HG03280 (cell line): ENCODE results near the gene APOBEC3B.
"Not testable (repeated sequence)": the region's sequence is repeated elsewhere in the genome, so short reads cannot be mapped to it uniquely, and the experiment has no call there.

Experiments
- ATAC-seq: cut with Tn5 transposase; IDR thresholded peaks from one replicate; pipeline ENCODE4 v1.9.1; 2021; ENCODE audit warnings: mild to moderate bottlenecking, moderate library complexity; ENCODE audit not compliant: unreplicated experiment

APOBEC3B gene

DNA sequence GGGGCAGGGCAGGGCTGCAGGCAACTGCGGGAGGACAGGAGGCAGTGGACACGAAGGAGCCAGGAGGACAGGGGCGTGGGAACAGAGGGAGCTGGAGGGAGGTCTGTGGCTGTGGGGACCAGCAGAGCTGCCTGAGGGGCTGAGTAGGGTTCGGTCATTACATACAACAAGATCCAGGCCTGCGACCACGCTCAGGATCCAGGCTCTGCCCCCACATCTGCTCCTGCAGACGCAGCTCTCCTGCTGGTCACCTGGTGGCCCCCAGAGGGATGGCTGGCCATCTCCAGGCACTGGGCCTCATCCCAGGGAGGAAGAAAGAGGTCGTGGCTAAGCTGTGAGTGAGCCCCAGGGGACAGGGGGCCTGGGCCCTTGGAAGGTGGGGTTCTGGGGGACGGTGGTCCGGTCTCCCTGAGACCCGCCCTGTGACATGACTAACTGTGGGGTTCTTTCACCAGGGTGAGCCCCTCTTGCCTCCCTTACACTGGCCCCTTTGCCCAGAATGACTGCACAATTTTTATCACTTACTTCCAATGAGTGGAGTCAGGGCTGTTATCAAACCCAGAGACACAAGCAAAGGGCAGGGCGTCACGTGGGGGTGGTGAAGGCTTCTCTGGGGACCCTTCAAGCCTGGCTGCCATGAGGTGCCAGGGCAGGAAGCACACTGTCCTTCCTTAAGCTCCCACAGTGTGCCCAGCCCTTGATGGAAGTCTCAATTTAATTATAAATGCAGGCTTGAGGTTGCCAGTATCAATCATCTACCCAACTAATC lies 31.4 kb upstream of the APOBEC3B start:
- ATAC-seq: no peak

GRCh38 chr22:38951734-38952133 lies 30.4 kb upstream of the APOBEC3B start:
- no peak for ATAC-seq

DNA sequence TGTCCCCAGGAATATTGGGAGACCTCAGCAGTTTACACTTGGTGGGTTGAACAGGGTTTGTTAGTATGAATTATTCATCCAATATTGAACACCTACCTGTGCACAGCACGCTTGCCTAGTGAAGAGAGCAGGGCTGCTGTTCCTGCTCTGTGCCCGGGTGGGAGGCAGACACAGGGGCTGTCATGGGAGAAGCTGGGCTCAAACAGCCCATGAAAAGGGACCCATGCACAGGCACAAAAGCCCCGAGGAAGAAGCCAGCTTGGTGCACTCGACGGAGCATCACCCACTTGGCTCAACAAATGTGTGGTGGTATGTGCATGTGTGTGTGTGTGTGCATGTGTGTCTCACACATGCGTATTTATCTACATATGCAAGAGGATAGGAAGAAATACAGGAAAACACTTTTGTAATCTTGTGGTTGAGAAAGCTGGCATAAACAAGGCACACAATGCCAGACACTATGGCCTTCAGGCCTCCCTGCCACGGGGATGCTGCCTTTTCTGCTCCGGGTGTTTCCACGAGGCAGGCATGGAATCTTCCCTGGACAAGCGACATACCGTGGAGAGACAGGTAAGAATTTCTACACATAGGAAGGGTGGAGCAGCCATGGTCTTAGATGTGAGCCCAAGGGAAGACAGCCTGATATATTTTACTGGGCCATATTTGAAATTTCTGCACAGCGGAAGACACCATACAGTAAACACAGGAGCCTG lies 29.7 kb upstream of the APOBEC3B start:
- no peak for ATAC-seq

- no peak for ATAC-seq
Observed at GRCh38 chr22:38953091-38953490, 29.1 kb upstream of the APOBEC3B start.

DNA sequence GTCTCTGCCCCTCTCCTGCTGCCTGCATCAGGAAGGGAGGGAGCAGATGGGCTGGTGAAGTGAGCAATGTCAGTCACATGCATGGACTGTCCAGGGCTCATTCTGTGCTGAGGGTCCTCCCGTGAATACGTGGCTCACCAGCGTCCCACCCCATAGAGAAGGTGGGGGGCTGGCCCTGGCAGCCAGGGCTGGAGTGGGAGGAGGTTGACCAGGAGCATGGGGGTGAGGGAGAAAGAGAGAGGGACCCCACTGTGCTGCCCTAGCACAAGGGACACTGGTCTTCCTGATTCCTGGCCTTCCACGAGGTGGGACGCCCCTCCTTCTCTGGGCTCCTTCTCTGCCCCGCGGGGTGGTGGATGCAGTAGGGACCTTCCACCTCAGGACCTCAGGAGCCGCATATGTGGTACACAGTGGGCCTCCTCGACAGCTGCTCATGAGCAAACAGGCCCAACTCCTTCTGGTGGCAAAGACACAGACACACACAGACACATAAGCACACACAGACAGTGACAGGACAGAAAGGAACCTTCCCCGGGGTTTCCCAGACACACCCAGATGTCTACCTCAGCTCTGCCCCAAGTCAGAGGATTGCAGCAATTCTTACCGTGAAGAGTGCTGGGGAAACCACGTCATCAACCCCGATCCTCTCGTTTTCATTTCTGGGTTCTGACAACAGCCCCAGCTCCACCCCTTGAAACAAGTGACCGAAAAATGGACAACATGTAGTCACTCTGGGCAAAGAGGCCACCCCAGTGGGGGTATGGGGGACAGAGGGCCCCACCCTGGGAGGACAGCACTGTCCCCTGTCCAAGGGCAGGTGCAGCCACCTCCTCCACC lies 28.4 kb upstream of the APOBEC3B start:
- peak; percentile 74 for ATAC-seq

DNA sequence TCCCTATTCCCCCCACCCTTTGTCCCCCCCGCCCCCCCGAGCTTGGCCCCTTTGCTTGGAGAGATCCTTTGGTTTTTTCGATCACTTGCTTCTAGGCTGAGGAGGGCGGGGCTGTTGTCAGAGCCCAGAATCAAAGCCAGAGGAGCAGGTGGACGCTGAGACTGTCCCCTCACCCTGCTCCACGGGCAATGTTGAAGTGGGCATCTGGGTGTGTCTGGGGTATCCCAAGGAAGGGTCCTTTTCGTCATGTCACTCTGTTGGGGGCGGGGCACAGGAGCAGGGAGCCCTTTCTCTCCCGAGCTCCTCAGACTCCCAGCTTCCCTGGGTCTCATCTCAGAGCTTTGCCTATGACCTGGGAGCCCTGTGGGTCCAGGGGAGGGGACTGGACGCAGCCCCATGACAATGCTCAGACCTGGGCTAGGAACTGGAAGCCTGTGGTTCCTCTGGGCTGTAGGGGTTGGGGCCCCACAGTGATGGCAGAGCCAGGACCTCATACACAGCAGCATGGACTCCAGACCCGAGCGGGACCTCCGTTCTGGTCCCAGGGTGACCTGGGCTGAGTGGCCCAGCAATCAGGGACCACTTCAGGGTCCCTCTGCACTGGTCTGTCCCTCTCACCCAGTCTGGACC lies 27.6 kb upstream of the APOBEC3B start:
- ATAC-seq: no peak

DNA sequence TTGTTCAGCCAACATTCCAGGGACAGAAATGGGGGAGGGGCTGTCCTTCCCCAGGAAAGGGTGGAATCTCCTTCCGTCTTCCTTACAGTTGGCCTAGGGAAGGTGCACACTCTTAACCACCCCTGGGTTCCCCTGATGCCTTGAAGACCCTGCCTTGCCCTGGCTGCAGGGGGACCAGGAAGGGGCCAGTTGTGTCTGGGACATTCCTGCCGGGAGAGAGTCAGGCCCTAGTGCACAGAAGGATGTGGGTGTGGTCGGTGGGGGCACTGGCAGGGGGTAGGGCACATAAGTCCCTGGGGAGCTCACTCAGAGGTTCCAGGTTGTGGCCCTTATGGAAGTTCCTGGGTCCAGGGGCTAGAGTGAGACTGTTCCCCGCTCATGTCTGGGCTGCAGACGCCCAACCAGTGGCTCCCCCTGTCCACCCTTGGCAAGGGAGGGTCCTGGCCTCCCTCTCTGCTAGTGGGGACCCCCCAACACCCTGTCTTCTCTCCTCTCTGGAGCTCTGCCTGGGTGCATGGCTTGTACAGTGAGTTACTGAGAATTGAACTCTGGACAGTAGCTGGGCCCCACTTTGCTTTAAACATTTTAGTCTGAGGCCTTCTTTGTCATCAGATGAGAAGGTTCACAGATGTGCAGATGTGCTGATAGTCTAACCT lies 26.8 kb upstream of the APOBEC3B start:
- ATAC-seq: no peak

- no peak for ATAC-seq
Observed at GRCh38 chr22:38955926-38956325, 26.2 kb upstream of the APOBEC3B start.

DNA sequence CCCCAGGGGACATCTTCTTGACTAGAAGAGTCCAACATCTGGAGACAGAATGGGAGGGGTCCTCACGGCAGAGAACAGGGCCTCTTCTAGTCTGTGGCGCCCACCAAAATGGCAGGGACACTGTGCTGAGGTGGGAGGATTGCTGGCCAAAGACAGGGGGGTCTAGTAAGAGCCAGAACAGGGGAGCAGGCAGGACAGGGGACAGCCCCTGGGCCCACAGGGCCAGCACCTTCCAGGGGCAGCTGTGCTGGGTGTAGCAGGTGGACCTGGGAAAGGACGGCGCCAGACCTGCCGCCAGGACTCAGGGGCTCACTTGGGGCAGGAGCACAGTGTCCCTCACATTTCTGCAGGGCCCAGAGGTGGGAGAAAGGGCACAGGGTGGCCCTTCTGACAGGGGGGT lies 25.6 kb upstream of the APOBEC3B start:
- ATAC-seq: no peak

DNA sequence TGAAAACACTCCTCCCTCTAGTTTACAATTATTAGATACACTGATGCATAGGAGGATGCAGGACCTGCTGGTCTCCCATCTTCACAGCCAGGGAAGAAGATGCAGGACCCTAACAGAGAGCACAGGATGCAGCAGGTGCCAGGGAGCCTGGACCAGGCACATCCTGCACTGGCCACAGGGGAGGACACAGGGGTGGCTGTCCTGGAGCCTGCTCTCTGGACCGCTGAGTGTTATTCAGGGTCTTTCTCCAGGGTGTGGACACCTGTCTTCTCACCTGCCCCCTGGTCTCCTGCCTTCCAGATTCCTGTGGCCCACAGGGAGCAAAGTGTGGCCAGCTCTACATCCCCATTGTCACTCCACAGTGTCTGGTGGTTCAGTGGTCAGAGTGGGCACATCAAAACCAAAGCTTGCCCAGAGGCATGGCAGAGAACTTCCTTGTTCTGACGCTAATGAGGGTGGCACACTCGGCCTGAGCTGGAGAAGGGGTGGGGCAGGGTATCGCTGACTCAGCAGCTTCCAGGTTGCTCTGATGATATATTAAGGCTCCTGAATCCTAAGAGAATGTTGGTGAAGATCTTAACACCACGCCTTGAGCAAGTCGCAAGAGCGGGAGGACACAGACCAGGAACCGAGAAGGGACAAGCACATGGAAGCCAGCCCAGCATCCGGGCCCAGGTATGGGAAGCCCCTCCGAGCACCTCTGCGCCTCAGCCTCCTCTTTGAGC lies 24.9 kb upstream of the APOBEC3B start, which contains the start of gene APOBEC3A:
TSS of gene APOBEC3A (plus strand) at position 564 of the 725 bp plus-strand sequence. CDS start at position 647, 83 bp downstream.
- no peak for ATAC-seq

DNA sequence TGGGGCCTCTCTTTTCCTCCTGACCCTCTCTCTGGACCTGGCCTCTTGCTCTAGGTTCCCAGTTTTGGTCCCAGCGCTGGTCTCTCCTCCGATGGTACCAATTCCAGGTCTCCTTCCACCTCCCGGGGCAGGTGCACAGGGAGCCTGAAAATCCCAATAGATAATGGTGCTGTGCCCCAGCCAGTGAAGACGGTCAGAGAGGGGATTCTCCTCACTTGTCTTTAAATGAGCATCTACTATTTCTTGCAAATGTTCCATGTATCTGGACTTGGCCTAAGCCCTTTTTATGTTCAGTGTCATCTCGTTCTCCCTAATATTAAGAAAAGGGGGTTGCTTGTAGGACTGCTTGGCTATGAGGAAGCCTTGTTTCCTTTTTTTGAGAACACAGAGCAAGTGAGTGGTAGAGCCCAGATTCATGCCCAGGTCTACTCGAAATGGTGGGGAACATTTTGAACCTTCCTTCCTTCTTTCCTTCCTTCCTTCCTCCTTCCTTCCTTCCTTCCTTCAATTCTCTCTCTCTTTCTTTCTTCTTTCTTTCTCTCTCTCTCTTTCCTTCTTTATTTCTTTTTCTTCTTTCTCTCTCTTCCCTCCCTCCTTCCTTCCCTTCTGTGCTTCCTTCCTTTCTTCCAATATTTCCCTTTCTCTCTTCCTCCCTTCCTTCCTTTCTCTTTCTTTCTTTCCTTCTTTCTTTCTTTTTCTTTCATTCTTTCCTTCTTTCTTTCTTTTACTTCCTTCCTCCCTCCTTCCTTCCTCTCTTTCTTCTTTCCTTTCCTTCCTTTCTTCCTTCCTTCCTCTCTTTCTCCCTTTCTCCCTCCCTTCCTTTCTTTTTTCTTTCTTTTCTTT lies 24.1 kb upstream of the APOBEC3B start:
- ATAC-seq: no peak

GRCh38 chr22:38958651-38958943 lies 23.6 kb upstream of the APOBEC3B start:
- not testable (repeated sequence) for ATAC-seq

DNA sequence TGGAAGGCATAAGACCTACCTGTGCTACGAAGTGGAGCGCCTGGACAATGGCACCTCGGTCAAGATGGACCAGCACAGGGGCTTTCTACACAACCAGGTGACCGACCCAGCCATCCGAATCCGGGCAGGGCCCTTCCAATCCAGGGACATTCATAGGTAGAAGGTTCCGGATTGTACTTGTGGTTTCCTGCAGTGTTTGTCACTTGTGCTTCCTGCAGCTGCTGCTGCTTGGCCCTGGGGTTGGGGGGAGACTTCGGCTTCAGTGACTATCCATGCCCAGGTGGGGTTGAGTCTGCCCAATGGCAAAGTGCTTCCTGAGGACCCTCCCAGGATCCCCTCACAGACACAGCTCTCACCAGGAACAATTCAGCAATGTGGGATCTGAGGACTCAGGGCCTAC lies 22.6 kb upstream of the APOBEC3B start:
- ATAC-seq: no peak

DNA sequence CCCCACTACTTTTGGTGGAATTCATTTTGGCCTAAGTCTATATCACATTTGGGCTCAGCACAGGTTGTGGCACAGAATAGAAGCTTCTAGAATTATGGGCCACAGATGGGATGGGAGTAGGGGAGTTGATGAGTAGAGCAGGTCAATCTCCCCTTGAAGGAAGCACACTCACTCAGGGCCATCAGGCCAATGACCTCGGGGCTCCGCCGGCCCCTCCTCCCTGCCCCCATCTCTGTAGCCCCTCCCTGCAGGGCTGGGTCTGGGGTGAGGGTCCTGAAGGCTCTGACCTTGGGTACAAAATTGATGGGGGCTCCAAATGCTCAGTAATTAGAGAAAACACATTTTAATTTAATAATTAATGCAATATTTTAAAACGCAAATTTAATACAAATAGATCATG lies 21.5 kb upstream of the APOBEC3B start:
- ATAC-seq: not testable (repeated sequence)

- not testable (repeated sequence) for ATAC-seq
Observed at GRCh38 chr22:38963291-38963738, 18.8 kb upstream of the APOBEC3B start.

DNA sequence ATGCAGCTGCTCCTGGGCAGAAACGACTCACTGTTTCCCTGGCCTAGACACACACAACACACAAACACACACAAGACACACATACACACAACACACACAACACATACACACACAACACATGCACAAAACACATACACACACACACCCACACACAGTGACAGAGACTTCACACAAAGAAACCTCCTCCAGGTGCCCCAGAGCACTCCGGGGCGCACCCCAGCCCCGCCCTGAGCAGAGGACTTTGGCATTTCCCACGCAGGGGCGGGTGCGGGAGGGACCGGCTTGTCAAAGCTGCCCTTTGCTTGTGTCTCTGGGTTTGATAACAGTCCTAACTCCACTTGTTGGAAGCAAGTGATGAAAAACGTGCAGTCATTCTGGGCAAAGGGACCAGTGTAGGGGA lies 18.3 kb upstream of the APOBEC3B start:
- no peak for ATAC-seq

GRCh38 chr22:38964306-38964705 lies 17.8 kb upstream of the APOBEC3B start:
- no peak for ATAC-seq

DNA sequence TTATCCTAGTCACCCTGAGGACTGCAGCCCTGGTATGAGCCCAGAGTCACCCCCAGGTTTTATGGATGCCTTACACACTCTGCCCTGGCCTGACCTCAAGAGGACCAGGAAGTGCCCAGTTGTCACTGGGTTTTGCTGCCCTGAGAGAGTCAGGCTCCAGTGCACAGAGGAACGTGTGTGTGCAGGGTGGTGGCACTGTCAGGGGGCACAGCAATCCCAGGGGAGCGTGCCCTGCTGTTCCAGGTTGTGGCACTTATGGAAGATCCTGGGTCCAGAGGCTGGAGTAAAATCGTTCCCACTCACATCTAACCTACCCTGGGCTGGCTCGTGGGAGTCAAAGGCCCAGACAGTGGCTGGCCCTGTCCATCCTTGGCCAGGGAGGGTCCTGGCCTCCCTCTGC lies 17.2 kb upstream of the APOBEC3B start:
- ATAC-seq: no peak
